Keratinocyte (primary cell): ENCODE data around the gene TACC3. TPM values are rescaled to one million over a fixed set of nuclear protein-coding genes. Genes with fewer than 3 reads are reported as not detected.

Experiments
- DNase-seq: peaks from one replicate; pipeline ENCODE4 v3.0.0-alpha.2; 2011; ENCODE audit warnings: low read depth, missing footprints, low spot score
- FAIRE-seq: peaks from 2 replicates; lab custom pipeline; 2011; peaks lifted over from hg19 to GRCh38; lab: Jason Lieb, UNC
- H2AFZ ChIP-seq: 2 replicates; pipeline ENCODE4 v1.6.0; 2012; ENCODE audit warnings: low read length, control low read depth, inconsistent platforms; ENCODE audit not compliant: control insufficient read depth
- H3K27ac ChIP-seq: 2 replicates; pipeline ENCODE4 v1.5.1; 2011; ENCODE audit warnings: low read length; ENCODE audit not compliant: control insufficient read depth, insufficient read depth
- H3K27me3 ChIP-seq: 3 replicates; pipeline ENCODE4 v1.6.0; 2011; ENCODE audit warnings: low read length; ENCODE audit not compliant: control insufficient read depth, insufficient read depth; ENCODE audit errors: extremely low read depth
- H3K36me3 ChIP-seq, 2 experiments: 2 replicates in 1 of 2; 3 replicates in 1 of 2; pipeline ENCODE4 v1.5.1; 2011; ENCODE audit warnings: low read length in 2 of 2, mild to moderate bottlenecking in 1 of 2; ENCODE audit not compliant: control insufficient read depth in 2 of 2, insufficient read depth in 2 of 2; ENCODE audit errors: extremely low read depth in 1 of 2
- H3K4me1 ChIP-seq: 3 replicates; pipeline ENCODE4 v1.5.1; 2011; ENCODE audit warnings: low read length; ENCODE audit not compliant: control insufficient read depth, insufficient read depth; ENCODE audit errors: extremely low read depth
- H3K4me2 ChIP-seq: 3 replicates; pipeline ENCODE4 v1.6.0; 2011; ENCODE audit warnings: low read depth, low read length; ENCODE audit not compliant: control insufficient read depth, insufficient read depth; ENCODE audit errors: extremely low read depth
- H3K4me3 ChIP-seq, 3 experiments: fragments of 200-600 bp in 1 of 3; sonication (generic) in 1 of 3; 2 replicates in 2 of 3; 3 replicates in 1 of 3; pipeline ENCODE4 v1.5.1; 2011 to 2016; ENCODE audit warnings: low read length in 3 of 3, mild to moderate bottlenecking in 3 of 3, control low read depth in 2 of 3, inconsistent platforms in 1 of 3, low read depth in 1 of 3, mixed read lengths in 1 of 3, mixed run types in 1 of 3, moderate library complexity in 1 of 3; ENCODE audit not compliant: control insufficient read depth in 2 of 3, insufficient read depth in 2 of 3; ENCODE audit errors: extremely low read depth in 1 of 3
- H3K79me2 ChIP-seq: 2 replicates; pipeline ENCODE4 v1.6.0; 2012; ENCODE audit warnings: low read length; ENCODE audit not compliant: control insufficient read depth, insufficient read depth
- H3K9ac ChIP-seq: 3 replicates; pipeline ENCODE4 v1.6.0; 2011; ENCODE audit warnings: low read length; ENCODE audit not compliant: control insufficient read depth, insufficient read depth; ENCODE audit errors: extremely low read depth
- H3K9me1 ChIP-seq: 3 replicates; pipeline ENCODE4 v1.6.0; 2011; ENCODE audit warnings: low read length; ENCODE audit not compliant: control insufficient read depth, insufficient read depth; ENCODE audit errors: extremely low read depth
- H3K9me3 ChIP-seq: 2 replicates; pipeline ENCODE4 v1.5.1; 2012; ENCODE audit warnings: low read depth, low read length; ENCODE audit not compliant: control insufficient read depth
- H4K20me1 ChIP-seq: 3 replicates; pipeline ENCODE4 v1.6.0; 2011; ENCODE audit warnings: low read length; ENCODE audit not compliant: control insufficient read depth, insufficient read depth; ENCODE audit errors: extremely low read depth
- CTCF ChIP-seq, 3 experiments: IDR thresholded peaks in 1 of 3; conservative IDR thresholded peaks in 1 of 3; optimal IDR thresholded peaks in 1 of 3; 2 replicates in 2 of 3; 3 replicates in 1 of 3; pipeline versions ENCODE3 to v1.5.1; 2011; ENCODE audit warnings: low read length in 3 of 3, mild to moderate bottlenecking in 3 of 3, moderate library complexity in 2 of 3, control low read depth in 1 of 3, inconsistent platforms in 1 of 3; ENCODE audit not compliant: insufficient read depth in 2 of 3; ENCODE audit errors: extremely low read depth in 1 of 3
- EZH2 ChIP-seq: IDR thresholded peaks from one replicate; pipeline ENCODE4 v1.6.1; 2012; ENCODE audit warnings: inconsistent platforms, mild to moderate bottlenecking, low read length, moderate library complexity
- dilution Hi-C: fragments of 300-500 bp; cut with MboI; formaldehyde crosslinking; loops from one replicate; pipeline ENCODE4 v1.7.0; 2020; ENCODE audit warnings: low sequenced_read_pairs; ENCODE audit not compliant: extremely low pct_ligation_motif_present
- polyA plus RNA-seq, 5 experiments: library from polyadenylated mRNA; depleted of rRNA in 3 of 5; stranded (reverse) in 3 of 5; stranded (forward) in 1 of 5; unstranded in 1 of 5; fragments of >200 nt; gene quantifications; 1 replicate in 1 of 5; 2 replicates in 3 of 5; 3 replicates in 1 of 5; pipeline versions ENCODE4 v1.2.1 to v1.2.3, GENCODE V29; 2011 to 2012; ENCODE audit warnings: missing spikeins in 2 of 5, low read depth in 1 of 5, low replicate concordance in 1 of 5

Gene TACC3
- polyA plus RNA-seq, 1 donor (not counting 4 experiments of a cell fraction or from before 2014, with no cell fraction given): 19.1 TPM

- Histone ChIP-seq H3K9ac (peak overlapping the region; percentile 94), H3K27me3 (no peaks in the 10 kb centered on the region), H3K9me3 (no peaks in the 10 kb centered on the region), H3K79me2 (peaks cover 64% of the 10 kb centered on the region), H3K27ac (peak overlapping the region; percentile 96), H3K4me3 (peak overlapping the region; percentile 67 to 96 (median 83)), H3K9me1 (no peaks in the 10 kb centered on the region), H3K4me2 (peak overlapping the region; percentile 88), H2AFZ (peak overlapping the region; percentile 93), H4K20me1 (peaks cover 9% of the 10 kb centered on the region), H3K36me3 (peaks cover 6 to 18% of the 10 kb centered on the region in 2 experiments), H3K4me1 (peaks cover 26% of the 10 kb centered on the region)
- dilution Hi-C loops: no loop called here
- FAIRE-seq: no peak
- TF ChIP-seq EZH2 (no peak), CTCF (optimal IDR thresholded peaks at IDR 0.05 in 1 of 3, IDR thresholded peaks at IDR 0.05 in 1 of 3, conservative IDR thresholded peaks at IDR 0.05 in 1 of 3; ENCODE audit: extremely low read depth in 1 of 3, insufficient read depth in 2 of 3, low read length in 3 of 3) (no peak)
- no peak for DNase-seq
Measured at GRCh38 chr4:1713003-1713851, 8.1 kb upstream of the TACC3 start.

GRCh38 chr4:1714303-1715001, 6.9 kb upstream of the TACC3 start:
- Histone ChIP-seq H3K4me1 (peaks cover 15% of the 10 kb centered on the region), H3K4me2 (no peak overlapping the region), H3K9ac (no peak overlapping the region), H3K27me3 (no peaks in the 10 kb centered on the region), H2AFZ (no peak overlapping the region), H4K20me1 (peaks cover 4% of the 10 kb centered on the region), H3K36me3 (peaks cover 7 to 19% of the 10 kb centered on the region in 2 experiments), H3K27ac (no peak overlapping the region), H3K9me3 (no peaks in the 10 kb centered on the region), H3K79me2 (peaks cover 61% of the 10 kb centered on the region), H3K4me3 (no peak overlapping the region), H3K9me1 (no peaks in the 10 kb centered on the region)
- peak; percentile 13 for FAIRE-seq
- TF ChIP-seq EZH2 (no peak), CTCF (optimal IDR thresholded peaks at IDR 0.05 in 1 of 3, IDR thresholded peaks at IDR 0.05 in 1 of 3, conservative IDR thresholded peaks at IDR 0.05 in 1 of 3; ENCODE audit: extremely low read depth in 1 of 3, insufficient read depth in 2 of 3, low read length in 3 of 3) (no peak)
- DNase-seq: no peak
- dilution Hi-C loops: no loop called here
